ENCODE results near the gene ST3GAL3. TPM values are rescaled to one million over a fixed set of nuclear protein-coding genes. Genes with fewer than 3 reads are reported as not detected.

Gene ST3GAL3
- total RNA-seq, 1 experiment from 2014 or later = 8.3 TPM

DNA sequence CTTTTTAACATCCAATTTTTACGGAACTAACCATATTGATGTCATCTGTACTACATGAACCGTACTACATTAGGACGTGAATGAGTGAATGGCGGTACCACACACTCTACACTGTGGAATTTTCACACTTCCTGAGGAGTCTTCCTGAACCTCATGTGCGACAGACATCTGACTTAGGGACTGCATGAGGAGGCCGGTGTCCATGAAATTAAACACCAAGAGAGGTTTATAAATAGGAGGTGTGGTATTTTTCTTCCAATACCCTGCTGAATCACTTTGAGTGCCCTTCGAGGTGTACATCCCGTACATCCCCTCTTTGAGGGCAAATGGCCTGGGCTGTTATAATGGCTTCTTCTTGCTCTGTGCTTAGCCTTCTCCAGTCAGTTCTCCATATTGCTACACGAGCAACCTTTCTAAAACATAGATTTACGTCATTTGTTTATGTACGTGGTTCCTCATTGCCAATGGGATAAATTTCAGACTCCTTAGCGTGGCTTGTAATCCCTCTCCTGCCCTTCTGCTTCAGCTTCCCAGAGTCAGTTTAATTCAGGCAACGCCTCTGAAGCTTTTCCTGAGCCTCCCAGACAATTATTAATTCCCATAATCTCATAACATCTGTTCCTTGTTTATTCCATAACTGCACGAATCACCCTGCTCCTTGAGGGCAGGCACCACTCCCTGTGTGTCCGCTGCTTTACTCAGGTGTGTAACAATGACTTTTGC lies 9.4 kb downstream of the ST3GAL3 start:
- H3K79me2 ChIP-seq (ENCODE audit: insufficient read depth, low read length) = no peaks in the 10 kb centered on the region
- TF ChIP-seq, protein P1, sequence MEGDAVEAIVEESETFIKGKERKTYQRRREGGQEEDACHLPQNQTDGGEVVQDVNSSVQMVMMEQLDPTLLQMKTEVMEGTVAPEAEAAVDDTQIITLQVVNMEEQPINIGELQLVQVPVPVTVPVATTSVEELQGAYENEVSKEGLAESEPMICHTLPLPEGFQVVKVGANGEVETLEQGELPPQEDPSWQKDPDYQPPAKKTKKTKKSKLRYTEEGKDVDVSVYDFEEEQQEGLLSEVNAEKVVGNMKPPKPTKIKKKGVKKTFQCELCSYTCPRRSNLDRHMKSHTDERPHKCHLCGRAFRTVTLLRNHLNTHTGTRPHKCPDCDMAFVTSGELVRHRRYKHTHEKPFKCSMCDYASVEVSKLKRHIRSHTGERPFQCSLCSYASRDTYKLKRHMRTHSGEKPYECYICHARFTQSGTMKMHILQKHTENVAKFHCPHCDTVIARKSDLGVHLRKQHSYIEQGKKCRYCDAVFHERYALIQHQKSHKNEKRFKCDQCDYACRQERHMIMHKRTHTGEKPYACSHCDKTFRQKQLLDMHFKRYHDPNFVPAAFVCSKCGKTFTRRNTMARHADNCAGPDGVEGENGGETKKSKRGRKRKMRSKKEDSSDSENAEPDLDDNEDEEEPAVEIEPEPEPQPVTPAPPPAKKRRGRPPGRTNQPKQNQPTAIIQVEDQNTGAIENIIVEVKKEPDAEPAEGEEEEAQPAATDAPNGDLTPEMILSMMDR (conservative IDR thresholded peaks at IDR 0.05) = no peak

More for the DNA sequence above, 9.4 kb downstream of the ST3GAL3 start:
- no peaks in the 10 kb centered on the region for H3K9me3 ChIP-seq (ENCODE audit: control insufficient read depth, low read depth, low read length)
- Mint-ChIP-seq H3K4me3 (no peak overlapping the region), H3K36me3 (ENCODE audit: insufficient read depth in 1 of 3, low read depth in 3 of 3) (no peaks in the 10 kb centered on the region), H3K27me3 (ENCODE audit: low read depth) (no peaks in the 10 kb centered on the region), H3K4me1 (no peaks in the 10 kb centered on the region), H3K27ac (no peak overlapping the region), H3K9me3 (no peaks in the 10 kb centered on the region)
- no peaks in the 10 kb centered on the region for H3K79me1 ChIP-seq (ENCODE audit: insufficient read depth, low read depth, low read length, poor library complexity, severe bottlenecking)
- H2BK15ac ChIP-seq (ENCODE audit: low read depth, low read length) = no peak overlapping the region
- no peak for DNase-seq
- H3K14ac ChIP-seq (ENCODE audit: insufficient read depth, low read length) = no peak overlapping the region
- no peaks in the 10 kb centered on the region for H3K27me3 ChIP-seq (ENCODE audit: insufficient read depth, low read length)
- H3K23me2 ChIP-seq (ENCODE audit: insufficient read length, low read depth, low read length, poor library complexity, severe bottlenecking) = no peaks in the 10 kb centered on the region
- no peak overlapping the region for H4K5ac ChIP-seq (ENCODE audit: insufficient read length, low read depth, low read length)
- no peak overlapping the region for H2BK120ac ChIP-seq (ENCODE audit: low read depth, low read length, poor library complexity, severe bottlenecking)
- H3K27ac ChIP-seq (ENCODE audit: insufficient read length, low read depth, low read length) = no peak overlapping the region
- H2AFZ ChIP-seq (ENCODE audit: low read length) = no peak overlapping the region
- H2AK5ac ChIP-seq (ENCODE audit: insufficient read length, low read length) = no peak overlapping the region
- H3K4ac ChIP-seq (ENCODE audit: low read depth, low read length) = no peak overlapping the region
- H3K56ac ChIP-seq (ENCODE audit: insufficient read length, low read depth, low read length) = no peak overlapping the region
- H3K23ac ChIP-seq (ENCODE audit: insufficient read length, low read depth, low read length) = no peak overlapping the region
- no peaks in the 10 kb centered on the region for H3K4me1 ChIP-seq (ENCODE audit: insufficient read depth, low read length)
- H3K18ac ChIP-seq (ENCODE audit: insufficient read length, low read depth, low read length) = no peak overlapping the region
- H3K4me2 ChIP-seq (ENCODE audit: insufficient read depth, insufficient read length, low read length) = no peak overlapping the region
- WGBS (ENCODE audit: extremely low coverage, insufficient read length, low lambda C conversion rate) = no CpG with 5 or more reads among the region's 15 CpGs
- no peak overlapping the region for H2BK12ac ChIP-seq (ENCODE audit: insufficient read length, low read depth, low read length)
- H4K20me1 ChIP-seq (ENCODE audit: control insufficient read depth, insufficient read depth, insufficient read length) = no peaks in the 10 kb centered on the region
- no peak overlapping the region for H3T11ph ChIP-seq (ENCODE audit: low read length)
- H2BK5ac ChIP-seq (ENCODE audit: insufficient read length, low read length) = no peak overlapping the region
- no peak overlapping the region for H4K91ac ChIP-seq (ENCODE audit: insufficient read length, low read depth, low read length)
- H4K8ac ChIP-seq (replicated peaks; ENCODE audit: insufficient read length, low read depth, low read length) = no peak overlapping the region
- H3K9ac ChIP-seq (ENCODE audit: extremely low read depth, insufficient read length, low read length) = no peak overlapping the region
- H2BK20ac ChIP-seq (ENCODE audit: low read depth, low read length, poor library complexity, severe bottlenecking) = no peak overlapping the region
